Activated naive CD4-positive, alpha-beta T cell treated with anti-CD3 and anti-CD28 coated beads, Interleukin-2, amount 50 U/mL, for 24 hours (primary cell): ENCODE data around the gene PALD1.

ENCODE experiments used
- H3K27ac Mint-ChIP-seq: one replicate; pipeline ENCODE4 v1.8.0; 2021; ENCODE audit warnings: mild to moderate bottlenecking, mixed read lengths
- H3K27me3 Mint-ChIP-seq: one replicate; pipeline ENCODE4 v1.8.0; 2021; ENCODE audit warnings: mixed read lengths
- H3K36me3 Mint-ChIP-seq: one replicate; pipeline ENCODE4 v1.8.0; 2021; ENCODE audit warnings: mixed read lengths
- H3K4me1 Mint-ChIP-seq: one replicate; pipeline ENCODE4 v1.8.0; 2021; ENCODE audit warnings: mixed read lengths
- H3K4me3 Mint-ChIP-seq: one replicate; pipeline ENCODE4 v1.8.0; 2021; ENCODE audit warnings: mild to moderate bottlenecking, mixed read lengths
- H3K9me3 Mint-ChIP-seq: one replicate; pipeline ENCODE4 v1.8.0; 2021; ENCODE audit warnings: mixed read lengths

PALD1 gene

DNA sequence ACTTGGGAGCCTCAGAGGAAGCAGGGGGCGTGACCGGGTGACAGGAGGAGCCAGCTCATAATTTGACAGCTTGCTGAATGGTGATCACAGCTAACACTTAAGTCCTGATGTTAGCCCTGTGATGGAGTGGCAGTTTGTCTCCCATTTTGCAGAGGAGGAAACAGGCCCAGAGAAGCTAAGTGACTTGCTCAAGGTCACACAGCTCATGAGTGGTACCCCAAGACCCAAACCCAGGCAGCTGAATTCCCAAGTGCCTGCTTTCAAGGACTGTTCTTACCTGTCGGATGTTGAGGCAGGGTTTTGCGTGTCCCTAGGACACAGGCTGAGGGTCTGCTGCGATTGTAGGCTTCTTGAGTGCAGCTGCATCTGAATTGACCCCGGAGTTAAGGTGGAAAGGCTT lies 51.7 kb downstream of the PALD1 start:
- H3K9me3 Mint-ChIP-seq: no peaks in the 10 kb centered on the region
- H3K36me3 Mint-ChIP-seq: peaks cover 1% of the 10 kb centered on the region
- H3K4me1 Mint-ChIP-seq: no peaks in the 10 kb centered on the region
- H3K27me3 Mint-ChIP-seq: no peaks in the 10 kb centered on the region
- H3K4me3 Mint-ChIP-seq: no peak overlapping the region
- H3K27ac Mint-ChIP-seq: no peak overlapping the region

DNA sequence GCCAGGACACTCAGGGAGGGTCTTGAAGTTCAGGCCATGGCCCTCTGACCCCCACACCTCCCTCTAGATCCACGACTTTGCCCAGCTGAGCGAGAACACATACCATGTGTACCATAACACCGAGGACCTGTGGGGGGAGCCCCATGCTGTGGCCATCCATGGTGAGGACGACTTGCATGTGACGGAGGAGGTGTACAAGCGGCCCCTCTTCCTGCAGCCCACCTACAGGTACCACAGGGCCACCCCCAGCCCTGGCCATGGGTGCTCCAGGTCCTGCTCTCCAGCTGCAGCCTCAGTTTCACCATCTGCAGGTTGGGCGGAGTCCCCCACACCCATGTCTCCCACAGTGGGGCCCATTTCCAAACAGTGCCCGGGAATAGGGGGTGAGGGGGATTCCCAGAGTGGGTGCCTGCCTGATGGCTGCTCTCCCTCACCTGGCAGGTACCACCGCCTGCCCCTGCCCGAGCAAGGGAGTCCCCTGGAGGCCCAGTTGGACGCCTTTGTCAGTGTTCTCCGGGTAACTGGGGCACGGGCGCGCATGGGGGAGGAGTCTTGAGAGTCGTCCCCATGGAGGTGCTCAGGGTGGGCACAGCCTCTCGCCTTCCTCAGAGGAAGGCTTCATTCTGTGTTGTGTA lies 54.1 kb downstream of the PALD1 start:
- Mint-ChIP-seq H3K27me3 (no peaks in the 10 kb centered on the region), H3K4me3 (no peak overlapping the region), H3K36me3 (no peaks in the 10 kb centered on the region), H3K9me3 (no peaks in the 10 kb centered on the region), H3K4me1 (no peaks in the 10 kb centered on the region), H3K27ac (no peak overlapping the region)

DNA sequence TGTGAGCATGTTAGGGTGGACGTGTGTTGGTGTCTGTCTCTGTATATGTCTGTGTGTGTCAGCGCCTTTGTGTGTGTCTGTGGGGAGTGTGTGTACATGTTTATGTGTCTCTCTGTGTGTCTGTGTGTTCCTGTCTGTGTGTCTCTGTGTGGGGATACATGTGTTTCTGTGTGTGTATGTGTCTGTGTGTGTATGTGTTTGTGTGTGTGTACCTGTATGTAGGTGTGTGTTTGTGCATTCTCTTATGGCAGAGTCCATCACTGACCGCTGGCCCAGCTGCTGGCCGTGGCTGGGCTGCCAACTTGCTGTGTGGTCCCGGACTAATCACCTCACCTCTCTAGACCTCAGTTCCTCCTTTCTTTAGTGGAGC lies 54.6 kb downstream of the PALD1 start:
- no peak overlapping the region for H3K27ac Mint-ChIP-seq

DNA sequence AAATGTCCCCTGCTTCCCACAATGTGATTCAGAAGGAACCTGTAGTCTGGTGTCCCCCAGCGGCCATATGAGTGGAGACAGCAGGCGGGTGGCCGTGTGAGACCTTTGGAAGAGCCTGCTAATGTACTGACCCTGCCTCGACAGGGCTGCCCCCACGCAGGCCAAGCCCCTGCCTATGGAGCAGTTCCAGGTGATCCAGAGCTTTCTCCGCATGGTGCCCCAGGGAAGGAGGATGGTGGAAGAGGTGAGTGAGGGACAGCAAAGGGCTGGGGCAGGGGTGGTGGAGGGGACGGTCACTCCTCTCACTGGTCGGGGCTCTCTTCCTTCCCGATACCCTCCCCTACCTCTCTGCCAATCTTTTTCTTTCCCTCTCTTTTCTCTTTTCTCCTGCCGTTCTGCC lies 55.7 kb downstream of the PALD1 start:
- Mint-ChIP-seq H3K4me3 (no peak overlapping the region), H3K36me3 (no peaks in the 10 kb centered on the region), H3K9me3 (no peaks in the 10 kb centered on the region), H3K4me1 (no peaks in the 10 kb centered on the region), H3K27ac (no peak overlapping the region), H3K27me3 (no peaks in the 10 kb centered on the region)

More for the DNA sequence above, 54.6 kb downstream of the PALD1 start:
- Mint-ChIP-seq H3K9me3 (no peaks in the 10 kb centered on the region), H3K27me3 (no peaks in the 10 kb centered on the region), H3K4me1 (no peaks in the 10 kb centered on the region), H3K36me3 (no peaks in the 10 kb centered on the region), H3K4me3 (no peak overlapping the region)

DNA sequence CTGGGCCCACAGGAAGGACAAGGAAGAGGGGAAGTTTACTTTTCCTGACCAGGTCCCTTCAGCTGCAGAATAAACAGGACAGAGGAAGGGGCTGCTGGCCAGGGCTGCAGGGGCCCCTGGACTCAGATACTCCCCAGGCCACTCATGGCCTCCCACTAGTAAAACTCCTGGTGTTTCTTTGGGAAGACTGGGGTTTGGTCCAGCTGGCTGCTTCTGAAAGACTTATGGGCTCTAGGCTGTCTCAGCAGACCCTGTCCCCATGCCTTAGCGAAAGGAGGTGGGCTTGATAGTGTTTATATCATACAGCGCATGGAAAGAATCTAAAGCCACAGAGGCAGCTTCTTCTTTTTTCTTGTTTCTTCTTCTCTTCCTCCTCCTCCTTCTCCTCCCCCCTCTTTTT lies 56.4 kb downstream of the PALD1 start:
- Mint-ChIP-seq H3K36me3 (no peaks in the 10 kb centered on the region), H3K9me3 (no peaks in the 10 kb centered on the region), H3K27me3 (no peaks in the 10 kb centered on the region), H3K4me3 (no peak overlapping the region), H3K27ac (no peak overlapping the region), H3K4me1 (no peaks in the 10 kb centered on the region)

GRCh38 chr10:70535451-70535850 lies 56.9 kb downstream of the PALD1 start:
- Mint-ChIP-seq H3K9me3 (no peaks in the 10 kb centered on the region), H3K36me3 (no peaks in the 10 kb centered on the region), H3K4me1 (no peaks in the 10 kb centered on the region), H3K4me3 (no peak overlapping the region), H3K27me3 (no peaks in the 10 kb centered on the region), H3K27ac (no peak overlapping the region)

DNA sequence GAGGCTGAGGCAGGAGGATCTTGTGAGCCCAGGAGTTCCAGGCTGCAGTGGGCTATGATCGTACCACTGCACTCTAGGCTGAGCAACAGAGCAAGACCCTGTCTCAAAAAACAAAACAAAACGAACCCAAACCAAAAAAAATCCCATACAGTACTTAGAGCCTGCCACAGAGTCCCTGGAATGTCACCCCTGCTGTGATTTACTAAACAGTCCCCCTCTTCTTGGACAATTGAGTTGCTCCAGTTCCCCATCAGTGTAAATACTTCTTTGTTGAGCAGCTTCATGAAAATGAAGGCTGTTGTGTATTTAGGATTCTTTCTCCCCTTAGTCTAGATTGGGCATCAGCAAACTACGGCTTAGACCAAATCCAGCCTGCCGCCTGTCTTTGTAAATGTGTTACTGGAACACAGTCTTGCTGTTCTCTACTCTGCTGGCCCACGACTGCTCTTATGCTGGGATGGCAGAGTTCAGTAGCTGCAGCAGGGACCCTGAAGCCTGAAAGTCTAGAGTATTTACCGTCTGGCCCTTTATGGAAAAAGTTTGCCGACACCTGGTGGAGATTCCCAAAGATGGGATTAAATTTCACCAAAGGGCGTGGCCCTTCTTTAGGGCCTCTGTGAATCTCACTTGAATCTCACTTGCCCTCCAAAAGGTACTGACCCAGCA lies 57.8 kb downstream of the PALD1 start:
- no peaks in the 10 kb centered on the region for H3K9me3 Mint-ChIP-seq

DNA sequence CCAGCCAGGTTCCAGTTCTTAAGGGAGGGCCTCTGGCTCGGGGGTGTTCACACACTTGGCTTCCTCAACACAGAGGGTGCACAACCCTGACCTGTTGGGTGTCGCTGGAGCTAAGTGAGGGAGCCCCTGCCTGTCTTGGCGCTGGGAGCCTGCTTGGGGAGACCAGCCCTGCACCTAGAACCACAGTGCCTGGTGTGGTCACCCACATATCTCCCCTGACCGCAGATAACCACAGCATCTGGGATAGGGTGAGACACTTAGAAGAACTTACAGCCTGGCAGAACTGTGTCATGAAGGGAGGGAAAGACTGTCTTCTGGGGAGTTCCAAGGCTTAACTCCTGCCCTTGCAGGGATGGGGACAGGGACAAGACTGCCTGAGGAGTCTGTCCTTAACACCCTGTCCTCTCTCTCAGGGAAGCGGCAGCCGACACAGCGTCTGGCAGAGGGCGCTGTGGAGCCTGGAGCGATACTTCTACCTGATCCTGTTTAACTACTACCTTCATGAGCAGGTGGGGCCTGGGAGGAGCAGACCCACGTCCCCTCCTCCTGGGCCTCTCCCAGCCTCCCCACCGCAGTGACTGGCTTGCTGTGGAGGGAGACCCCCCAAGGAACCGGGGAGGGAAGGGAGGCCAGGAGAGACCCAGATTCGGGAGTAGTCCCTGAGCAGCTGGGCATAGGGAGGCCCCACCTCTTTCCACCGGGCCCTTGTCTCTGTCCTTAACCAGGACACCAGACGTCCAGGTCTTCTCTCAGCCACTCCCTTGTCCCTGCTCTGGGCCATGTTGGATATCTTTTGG lies 59.0 kb downstream of the PALD1 start:
- Mint-ChIP-seq H3K4me3 (no peak overlapping the region), H3K27me3 (no peaks in the 10 kb centered on the region), H3K9me3 (no peaks in the 10 kb centered on the region), H3K4me1 (no peaks in the 10 kb centered on the region), H3K27ac (no peak overlapping the region), H3K36me3 (no peaks in the 10 kb centered on the region)

More for the DNA sequence above, 57.8 kb downstream of the PALD1 start:
- no peaks in the 10 kb centered on the region for H3K27me3 Mint-ChIP-seq
- no peaks in the 10 kb centered on the region for H3K36me3 Mint-ChIP-seq
- H3K4me1 Mint-ChIP-seq: no peaks in the 10 kb centered on the region
- H3K4me3 Mint-ChIP-seq: no peak overlapping the region
- H3K27ac Mint-ChIP-seq: no peak overlapping the region

DNA sequence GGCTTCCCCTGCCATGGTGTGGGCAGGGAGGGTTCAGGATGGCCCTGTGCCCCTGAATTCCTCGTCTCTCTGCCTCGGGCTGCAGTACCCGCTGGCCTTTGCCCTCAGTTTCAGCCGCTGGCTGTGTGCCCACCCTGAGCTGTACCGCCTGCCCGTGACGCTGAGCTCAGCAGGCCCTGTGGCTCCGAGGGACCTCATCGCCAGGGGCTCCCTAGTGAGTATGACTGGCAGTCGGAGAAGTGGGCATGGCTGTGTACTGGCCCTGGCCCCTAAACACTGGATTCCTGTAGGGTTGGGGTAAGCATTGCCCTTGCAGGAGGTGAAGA lies 59.6 kb downstream of the PALD1 start:
- Mint-ChIP-seq H3K27ac (no peak overlapping the region), H3K27me3 (no peaks in the 10 kb centered on the region), H3K4me1 (no peaks in the 10 kb centered on the region), H3K9me3 (no peaks in the 10 kb centered on the region), H3K4me3 (no peak overlapping the region), H3K36me3 (no peaks in the 10 kb centered on the region)

- H3K4me1 Mint-ChIP-seq: no peaks in the 10 kb centered on the region
- H3K4me3 Mint-ChIP-seq: no peak overlapping the region
- no peaks in the 10 kb centered on the region for H3K27me3 Mint-ChIP-seq
- no peaks in the 10 kb centered on the region for H3K9me3 Mint-ChIP-seq
- no peak overlapping the region for H3K27ac Mint-ChIP-seq
- H3K36me3 Mint-ChIP-seq: no peaks in the 10 kb centered on the region
These were observed 60.3 kb downstream of the PALD1 start for GRCh38 chr10:70538731-70539338.

- Mint-ChIP-seq H3K4me1 (no peaks in the 10 kb centered on the region), H3K9me3 (no peaks in the 10 kb centered on the region), H3K36me3 (no peaks in the 10 kb centered on the region), H3K27me3 (no peaks in the 10 kb centered on the region), H3K4me3 (no peak overlapping the region), H3K27ac (no peak overlapping the region)
These were observed 60.9 kb downstream of the PALD1 start for GRCh38 chr10:70539471-70539870.

DNA sequence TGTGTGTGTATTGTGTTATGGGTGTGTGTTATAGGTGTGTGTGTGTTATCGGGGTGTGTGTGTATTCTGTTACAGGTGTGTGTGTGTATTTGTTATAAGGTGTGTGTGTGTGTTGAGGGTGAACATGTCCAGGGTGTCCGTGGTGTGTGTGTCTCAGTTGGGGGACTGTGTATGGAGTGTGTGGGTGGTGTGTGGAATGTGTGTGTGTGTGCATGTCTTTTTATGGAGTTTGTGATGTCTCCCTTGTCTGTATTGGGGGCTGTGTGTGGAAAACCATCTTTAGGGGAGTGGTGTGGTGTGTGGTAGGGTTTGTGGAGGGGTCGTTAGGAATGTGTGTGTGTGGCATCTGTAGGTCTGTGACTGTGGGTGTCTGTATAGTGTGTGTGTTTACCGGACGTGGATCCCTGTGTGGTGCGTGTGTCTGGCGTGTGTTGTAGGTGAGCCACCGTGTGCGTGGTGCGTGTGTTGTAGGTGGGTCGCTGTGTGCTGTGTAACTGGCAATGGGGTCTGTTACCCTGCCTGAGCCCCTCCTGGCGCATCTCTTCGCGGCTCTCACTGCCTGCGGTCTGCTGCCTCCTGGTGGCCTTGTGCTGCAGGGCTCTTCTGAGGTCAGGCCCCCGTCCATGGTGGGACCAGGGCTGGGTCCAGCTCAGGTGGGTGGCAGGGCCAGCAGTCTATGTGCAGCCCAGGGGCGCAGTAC lies 61.7 kb downstream of the PALD1 start:
- no peaks in the 10 kb centered on the region for H3K9me3 Mint-ChIP-seq
- no peaks in the 10 kb centered on the region for H3K36me3 Mint-ChIP-seq
- no peaks in the 10 kb centered on the region for H3K27me3 Mint-ChIP-seq
- no peak overlapping the region for H3K27ac Mint-ChIP-seq
- no peaks in the 10 kb centered on the region for H3K4me1 Mint-ChIP-seq
- no peak overlapping the region for H3K4me3 Mint-ChIP-seq

- no peak overlapping the region for H3K4me3 Mint-ChIP-seq
- H3K36me3 Mint-ChIP-seq: no peaks in the 10 kb centered on the region
- H3K27ac Mint-ChIP-seq: no peak overlapping the region
- no peaks in the 10 kb centered on the region for H3K4me1 Mint-ChIP-seq
- H3K9me3 Mint-ChIP-seq: no peaks in the 10 kb centered on the region
- H3K27me3 Mint-ChIP-seq: no peaks in the 10 kb centered on the region
These were observed 62.3 kb downstream of the PALD1 start for GRCh38 chr10:70540789-70541360.

DNA sequence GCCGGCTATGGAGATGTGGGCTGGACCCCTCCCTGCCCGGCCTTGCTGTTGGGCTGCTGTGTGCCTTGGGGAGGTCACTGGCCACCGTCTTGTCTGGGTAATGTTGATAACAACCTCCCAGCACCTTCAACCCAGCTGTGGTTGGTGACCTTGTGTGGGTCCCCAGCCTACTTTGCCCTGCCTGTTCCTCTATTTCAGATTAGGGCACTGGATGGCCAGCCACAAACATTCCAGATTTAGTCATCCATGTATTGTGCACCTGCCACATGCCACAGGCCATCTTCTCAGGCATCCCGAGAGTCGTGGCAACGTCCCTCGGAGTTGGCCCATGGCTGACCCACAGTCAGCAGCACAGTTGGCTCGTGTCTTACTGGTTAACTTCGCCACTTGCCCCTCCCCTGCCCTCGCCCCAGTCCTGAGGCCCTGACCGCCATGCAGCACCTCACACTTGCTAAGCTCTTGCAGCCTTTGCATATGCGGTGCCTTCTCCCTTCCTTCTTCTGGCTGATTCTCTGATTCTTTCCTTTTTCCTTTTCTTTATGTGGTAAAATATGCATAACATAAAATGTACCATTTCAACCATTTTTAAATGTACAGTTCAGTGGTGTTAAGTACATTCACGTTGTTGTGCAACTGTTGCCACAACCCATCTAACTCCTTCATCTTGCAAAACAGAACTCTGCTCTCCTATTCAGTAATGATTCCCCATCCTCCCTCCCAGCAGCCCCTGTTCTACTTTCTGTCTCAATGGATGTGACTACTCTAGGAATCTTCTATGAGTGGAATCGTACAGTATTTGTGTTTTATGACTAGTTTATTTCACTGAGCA lies 63.4 kb downstream of the PALD1 start:
- Mint-ChIP-seq H3K27me3 (no peaks in the 10 kb centered on the region), H3K4me1 (no peaks in the 10 kb centered on the region), H3K9me3 (no peaks in the 10 kb centered on the region), H3K27ac (no peak overlapping the region), H3K36me3 (no peaks in the 10 kb centered on the region), H3K4me3 (no peak overlapping the region)

DNA sequence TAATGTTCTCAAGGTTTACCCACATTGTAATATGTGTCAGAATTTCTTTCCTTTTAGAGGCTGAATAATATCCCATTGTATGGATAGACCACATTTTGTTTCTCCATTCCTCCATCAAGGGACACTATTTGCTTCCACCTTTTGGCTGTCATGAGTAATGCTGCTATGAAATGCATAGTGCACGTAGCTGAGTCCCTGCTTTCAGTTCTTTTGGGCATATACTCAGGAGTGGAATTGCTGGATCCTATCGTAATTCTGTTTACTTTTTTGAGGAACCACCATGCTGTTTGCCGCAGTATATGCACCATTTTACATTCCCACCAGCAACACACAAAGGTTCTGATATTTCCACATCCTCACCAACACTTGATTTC lies 64.0 kb downstream of the PALD1 start:
- Mint-ChIP-seq H3K36me3 (no peaks in the 10 kb centered on the region), H3K27me3 (no peaks in the 10 kb centered on the region), H3K4me1 (no peaks in the 10 kb centered on the region), H3K4me3 (no peak overlapping the region), H3K27ac (no peak overlapping the region), H3K9me3 (no peaks in the 10 kb centered on the region)
